Measurements from ENCODE around the gene SP100. TPM values are rescaled to one million over a fixed set of nuclear protein-coding genes. Genes with fewer than 3 reads are reported as not detected.

Gene SP100
- total and polyA plus RNA-seq, 2 experiments from 2014 or later: 75.8 to 108 TPM

- H3K27me3 ChIP-seq (replicated peaks; ENCODE audit: insufficient read depth): no peaks in the 10 kb centered on the region
- peaks cover 2% of the 10 kb centered on the region; the same call in 1 of the 2 replicates for H3K36me3 ChIP-seq (ENCODE audit: low read depth)
- H3K4me2 ChIP-seq (ENCODE audit: unreplicated experiment): peak overlapping the region; percentile 98
- in situ Hi-C loops (cut with MboI): no loop called here
- peaks cover 18% of the 10 kb centered on the region; the same call in 1 of the 2 replicates for H3F3A ChIP-seq (ENCODE audit: insufficient read depth)
- no peaks in the 10 kb centered on the region for H3K9me3 ChIP-seq (ENCODE audit: low read depth)
- no peak overlapping the region for H2AFZ ChIP-seq
- H3K9me2 ChIP-seq (ENCODE audit: insufficient read depth): no peaks in the 10 kb centered on the region
- TF ChIP-seq EZH2phosphoT487 (IDR thresholded peaks at IDR 0.05; ENCODE audit: insufficient read depth, low read depth) (no peak), EZH2 (IDR thresholded peaks at IDR 0.05; ENCODE audit: insufficient read depth, poor library complexity, severe bottlenecking) (no peak)
- peak overlapping the region; percentile 87 for H3K4me3 ChIP-seq
- no peaks in the 10 kb centered on the region for H4K20me1 ChIP-seq (ENCODE audit: insufficient read depth)
- peak; percentile 39 for DNase-seq
- peaks cover 28% of the 10 kb centered on the region for H3K4me1 ChIP-seq (ENCODE audit: insufficient read depth)
- peak overlapping the region; percentile 62 for H3K27ac ChIP-seq
- peaks cover 82% of the 10 kb centered on the region for H3K79me2 ChIP-seq (ENCODE audit: insufficient read depth)
- H3K9ac ChIP-seq: peak overlapping the region; percentile 97; the same call in 1 of the 2 replicates
- WGBS, 2 experiments (ENCODE audit: low coverage in 1 of 2, low lambda C conversion rate in 2 of 2, missing lambda C conversion rate in 2 of 2): 58 to 66% methylated on average over 4 of the region's 4 CpGs
Observed at GRCh38 chr2:230419181-230419580, 3.2 kb downstream of the SP100 start.

GRCh38 chr2:230422149-230422548 lies 6.1 kb downstream of the SP100 start:
- H3K4me3 ChIP-seq: no peak overlapping the region
- peaks cover 10% of the 10 kb centered on the region; the same call in 1 of the 2 replicates for H3F3A ChIP-seq (ENCODE audit: insufficient read depth)
- H3K79me2 ChIP-seq (ENCODE audit: insufficient read depth): peaks cover 100% of the 10 kb centered on the region
- no peak for TF ChIP-seq EZH2 (IDR thresholded peaks at IDR 0.05; ENCODE audit: insufficient read depth, poor library complexity, severe bottlenecking)
- TF ChIP-seq EZH2phosphoT487 (IDR thresholded peaks at IDR 0.05; ENCODE audit: insufficient read depth, low read depth): no peak
- H3K9me3 ChIP-seq (ENCODE audit: low read depth): no peaks in the 10 kb centered on the region
- no peak overlapping the region for H2AFZ ChIP-seq
- no peak overlapping the region for H3K27ac ChIP-seq
- H3K9me2 ChIP-seq (ENCODE audit: insufficient read depth): no peaks in the 10 kb centered on the region
- 81 to 85% methylated on average over 4 of the region's 4 CpGs for WGBS, 2 experiments (ENCODE audit: low coverage in 1 of 2, low lambda C conversion rate in 2 of 2, missing lambda C conversion rate in 2 of 2)
- H3K27me3 ChIP-seq (replicated peaks; ENCODE audit: insufficient read depth): no peaks in the 10 kb centered on the region
- DNase-seq: no peak
- H3K4me2 ChIP-seq (ENCODE audit: unreplicated experiment): no peak overlapping the region
- in situ Hi-C loops (cut with MboI): no loop called here
- H3K36me3 ChIP-seq (ENCODE audit: low read depth): peaks cover 2% of the 10 kb centered on the region; the same call in 1 of the 2 replicates
- H4K20me1 ChIP-seq (ENCODE audit: insufficient read depth): peaks cover 6% of the 10 kb centered on the region; the same call in 1 of the 2 replicates
- H3K9ac ChIP-seq: no peak overlapping the region
- H3K4me1 ChIP-seq (ENCODE audit: insufficient read depth): peaks cover 37% of the 10 kb centered on the region

- Histone ChIP-seq H2AFZ (no peak overlapping the region), H3K4me2 (ENCODE audit: unreplicated experiment) (no peak overlapping the region), H3K4me3 (no peak overlapping the region), H3K9me3 (ENCODE audit: low read depth) (no peaks in the 10 kb centered on the region), H3K27ac (no peak overlapping the region), H3K9me2 (ENCODE audit: insufficient read depth) (no peaks in the 10 kb centered on the region), H4K20me1 (ENCODE audit: insufficient read depth) (peaks cover 6% of the 10 kb centered on the region; the same call in 1 of the 2 replicates), H3K27me3 (replicated peaks; ENCODE audit: insufficient read depth) (no peaks in the 10 kb centered on the region), H3F3A (ENCODE audit: insufficient read depth) (no peaks in the 10 kb centered on the region), H3K9ac (no peak overlapping the region), H3K4me1 (ENCODE audit: insufficient read depth) (peaks cover 23% of the 10 kb centered on the region), H3K36me3 (ENCODE audit: low read depth) (peaks cover 4% of the 10 kb centered on the region), H3K79me2 (ENCODE audit: insufficient read depth) (peaks cover 100% of the 10 kb centered on the region)
- TF ChIP-seq EZH2phosphoT487 (IDR thresholded peaks at IDR 0.05; ENCODE audit: insufficient read depth, low read depth) (no peak), EZH2 (IDR thresholded peaks at IDR 0.05; ENCODE audit: insufficient read depth, poor library complexity, severe bottlenecking) (no peak)
- 93 to 99% methylated on average over 3 of the region's 3 CpGs for WGBS, 2 experiments (ENCODE audit: low coverage in 1 of 2, low lambda C conversion rate in 2 of 2, missing lambda C conversion rate in 2 of 2)
- in situ Hi-C loops (cut with MboI): no loop called here
- DNase-seq: peak; percentile 33
Observed at GRCh38 chr2:230423851-230424458, 8.0 kb downstream of the SP100 start.

GRCh38 chr2:230425377-230425776 lies 9.4 kb downstream of the SP100 start:
- H3K36me3 ChIP-seq (ENCODE audit: low read depth): peaks cover 5% of the 10 kb centered on the region
- no peak for DNase-seq
- no peak overlapping the region for H2AFZ ChIP-seq
- no peak overlapping the region for H3K9ac ChIP-seq
- H3K27ac ChIP-seq: no peak overlapping the region
- in situ Hi-C loops (cut with MboI): no loop called here
- no peaks in the 10 kb centered on the region for H3K9me2 ChIP-seq (ENCODE audit: insufficient read depth)
- H3K79me2 ChIP-seq (ENCODE audit: insufficient read depth): peaks cover 100% of the 10 kb centered on the region
- H3K27me3 ChIP-seq (replicated peaks; ENCODE audit: insufficient read depth): no peaks in the 10 kb centered on the region
- WGBS, 2 experiments (ENCODE audit: low coverage in 1 of 2, low lambda C conversion rate in 2 of 2, missing lambda C conversion rate in 2 of 2): 10 to 17% methylated on average over 1 of the region's 1 CpG
- H3F3A ChIP-seq (ENCODE audit: insufficient read depth): no peaks in the 10 kb centered on the region
- peaks cover 6% of the 10 kb centered on the region for H4K20me1 ChIP-seq (ENCODE audit: insufficient read depth)
- no peak overlapping the region for H3K4me3 ChIP-seq
- no peaks in the 10 kb centered on the region for H3K9me3 ChIP-seq (ENCODE audit: low read depth)
- peaks cover 9% of the 10 kb centered on the region; the same call in 1 of the 2 replicates for H3K4me1 ChIP-seq (ENCODE audit: insufficient read depth)
- no peak for TF ChIP-seq EZH2phosphoT487 (IDR thresholded peaks at IDR 0.05; ENCODE audit: insufficient read depth, low read depth)
- no peak for TF ChIP-seq EZH2 (IDR thresholded peaks at IDR 0.05; ENCODE audit: insufficient read depth, poor library complexity, severe bottlenecking)
- H3K4me2 ChIP-seq (ENCODE audit: unreplicated experiment): no peak overlapping the region

Data from GM23248 (cell line).